HT-29 (cell line): ENCODE measurements around the gene GPC2. TPM values are rescaled to one million over a fixed set of nuclear protein-coding genes. Genes with fewer than 3 reads are reported as not detected.
"Not testable (repeated sequence)": the region's sequence is repeated elsewhere in the genome, so short reads cannot be mapped to it uniquely, and the experiment has no call there.

ENCODE experiments used
- DNase-seq: peaks from one replicate; pipeline ENCODE4 v3.0.0-alpha.2; 2015; ENCODE audit warnings: low spot score
- total RNA-seq: library from RNA; depleted of rRNA; stranded (reverse); fragments of >200 nt; shearing (Covaris generic); gene quantifications from 2 replicates; pipeline ENCODE4 v1.2.3, GENCODE V29; 2014; rRNA removed

GPC2 gene
- total RNA-seq = 1.7 and 4.2 TPM in 2 replicates

DNA sequence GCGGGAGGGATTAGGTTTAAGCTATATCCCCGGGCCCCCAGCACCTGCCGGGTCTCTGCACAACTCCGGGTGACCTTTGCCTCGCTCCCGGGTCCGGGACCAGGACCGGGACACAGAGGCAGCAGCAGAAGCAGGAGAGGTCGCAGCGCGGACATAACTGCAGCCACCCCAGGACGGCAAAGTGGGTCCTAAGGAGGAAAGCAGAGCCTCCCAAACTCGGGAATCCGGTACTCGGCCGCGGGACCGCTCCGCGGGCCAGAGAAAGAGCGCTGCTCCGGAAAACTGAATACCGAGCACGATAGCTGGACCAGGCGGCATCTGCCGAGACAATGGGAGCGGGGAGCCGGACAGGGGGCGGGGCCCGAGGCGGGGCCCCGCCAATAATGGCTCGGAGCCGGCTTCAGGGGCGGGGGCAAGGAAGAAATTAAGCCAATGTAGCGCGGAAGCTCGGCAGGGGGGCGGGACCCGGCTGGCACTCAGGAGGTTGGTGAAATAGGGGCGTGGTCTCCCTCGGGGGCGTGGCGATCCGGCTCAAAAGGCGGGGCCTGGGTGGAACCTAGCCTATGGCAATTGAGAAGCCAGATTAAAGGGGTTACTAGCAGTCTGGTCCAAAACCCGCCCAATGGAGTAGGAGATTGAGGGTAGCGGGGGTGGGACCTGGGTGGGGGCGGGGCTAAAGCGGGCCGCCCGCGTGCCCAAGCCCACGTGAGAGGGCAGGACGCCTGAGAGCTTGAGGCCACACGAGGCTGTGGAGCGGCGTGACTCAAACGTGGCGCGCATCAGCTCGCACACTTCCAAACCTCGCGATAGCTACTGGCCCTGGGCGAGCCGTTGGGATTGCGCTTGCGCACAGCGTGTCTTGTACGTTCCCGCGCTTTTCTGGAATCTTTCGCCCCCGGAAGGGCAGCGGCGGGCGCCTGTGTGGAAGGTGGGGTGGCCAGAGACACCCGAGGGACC is at the start of gene GPC2, which contains the start of gene STAG3:
Gene GPC2, minus strand, starts transcription at position 337 of the 957 bp plus-strand sequence. Its CDS starts 182 bp downstream, at position 155.
Gene STAG3, plus strand, starts transcription at position 874 of the 957 bp plus-strand sequence. CDS start 2,639 bp downstream, outside the sequence.
- DNase-seq = peak; percentile 98

DNA sequence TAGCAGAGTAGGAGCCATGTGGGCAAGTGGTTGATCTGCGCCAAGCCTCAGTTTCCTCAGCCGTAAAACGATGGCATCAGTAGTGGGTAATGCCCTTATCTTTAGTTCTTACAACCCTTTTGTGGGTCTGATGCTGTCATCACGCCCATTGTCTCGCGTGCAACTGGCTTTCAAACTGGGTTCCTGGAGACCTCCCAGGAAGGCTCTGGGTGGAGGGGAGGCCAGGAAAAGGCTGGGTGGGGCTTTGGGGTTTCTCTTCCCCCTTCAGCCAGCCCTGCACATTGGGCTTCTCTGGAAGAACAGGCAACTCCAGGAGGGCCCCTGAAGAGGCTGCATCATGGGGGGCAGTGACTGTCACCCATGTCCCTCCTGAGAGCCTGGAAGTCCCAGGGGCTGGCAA is 47.7 kb upstream of the GPC2 start:
- DNase-seq = not testable (repeated sequence)

DNA sequence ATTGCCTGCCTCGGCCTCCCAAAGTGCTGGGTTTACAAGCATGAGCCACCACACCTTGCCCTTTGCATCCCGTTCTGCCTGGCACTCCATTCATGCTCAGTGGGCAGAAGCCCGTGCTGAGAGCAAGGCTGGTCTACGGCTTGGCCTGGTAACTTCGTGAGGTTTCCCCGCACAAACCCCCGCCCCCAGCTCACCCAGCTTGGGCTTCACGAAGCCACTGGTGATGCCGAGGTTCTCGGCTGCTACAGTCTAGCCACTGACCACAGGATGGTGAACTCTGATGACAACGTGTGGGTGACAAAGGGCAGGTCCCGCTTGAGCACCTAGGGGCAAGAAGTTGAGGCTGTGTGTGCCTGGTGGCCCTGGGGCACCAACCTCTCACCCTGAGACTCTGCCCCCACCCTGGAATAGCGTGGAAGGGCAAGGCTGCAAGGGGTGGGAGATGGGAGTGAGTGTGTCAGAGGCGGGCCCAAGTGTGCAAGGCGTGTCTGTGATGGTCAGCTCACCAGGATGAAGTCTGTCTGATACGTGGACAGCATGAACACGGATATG is 46.3 kb upstream of the GPC2 start:
- DNase-seq = not testable (repeated sequence)

DNA sequence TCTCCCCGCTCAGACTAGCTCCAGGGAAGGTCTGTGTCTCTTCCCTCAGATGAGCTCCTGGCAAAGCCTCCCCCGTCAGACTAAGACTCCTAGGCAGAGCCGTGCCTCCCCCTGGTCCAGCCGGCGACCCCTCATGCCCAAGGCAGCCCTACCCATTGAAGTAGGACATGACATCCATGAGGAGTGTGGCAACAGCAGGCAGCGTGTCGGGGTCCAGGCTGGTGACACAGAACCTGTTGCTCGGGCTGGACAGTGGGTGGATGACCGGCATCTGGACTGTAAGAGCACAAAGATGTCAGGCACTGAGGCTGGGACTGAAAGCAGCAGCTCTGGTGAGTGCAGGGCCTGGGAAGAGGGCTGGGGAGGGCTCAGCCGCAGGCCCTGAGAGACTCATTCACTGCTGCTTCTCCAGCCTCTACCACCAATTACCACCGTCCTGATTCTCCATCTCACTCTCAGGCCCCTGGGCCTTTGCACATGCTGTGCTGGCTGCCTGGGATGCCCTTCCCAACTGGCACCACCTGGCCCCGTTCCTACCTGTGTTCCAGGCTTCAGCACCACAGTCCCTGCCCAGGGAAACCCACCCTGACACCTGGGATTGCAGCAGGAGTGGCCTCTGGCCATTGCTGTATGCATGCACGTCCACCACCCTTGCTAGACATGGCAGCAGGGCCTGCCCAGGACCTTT is 45.4 kb upstream of the GPC2 start:
- no peak for DNase-seq

DNA sequence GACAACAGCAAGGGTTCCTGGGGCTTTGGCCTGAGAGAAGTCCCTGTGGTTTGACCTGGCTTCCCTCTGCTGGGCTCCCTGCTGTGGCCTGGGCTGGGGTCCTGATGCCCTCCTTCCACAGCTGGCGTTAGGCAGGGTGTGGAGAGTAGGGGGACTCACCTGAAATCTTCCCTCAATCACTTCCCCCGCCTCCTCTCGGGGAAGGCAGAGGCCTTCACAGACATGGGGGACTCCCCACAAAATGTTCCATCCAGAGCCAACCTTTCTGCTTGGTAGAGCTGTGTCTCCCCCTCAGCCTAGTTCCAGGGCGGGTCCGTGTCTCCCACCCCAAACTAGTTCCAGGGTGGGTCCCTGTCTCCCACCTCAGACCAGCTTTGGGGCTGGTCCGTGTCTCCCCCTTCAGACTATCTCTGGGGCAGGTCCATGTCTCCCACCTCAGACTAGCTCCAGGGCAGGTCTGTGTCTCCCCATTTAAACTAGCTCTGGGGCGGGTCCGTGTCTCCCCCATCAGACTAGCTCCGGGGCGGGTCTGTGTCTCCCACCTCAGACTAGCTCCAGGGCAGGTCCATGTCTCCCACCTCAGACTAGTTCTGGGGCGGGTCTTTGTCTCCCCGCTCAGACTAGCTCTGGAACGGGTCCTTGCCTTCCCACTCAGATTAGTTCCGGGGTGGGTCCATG is 44.7 kb upstream of the GPC2 start:
- no peak for DNase-seq

GRCh38 chr7:100221231-100221718 is 44.1 kb upstream of the GPC2 start:
- DNase-seq = no peak

DNA sequence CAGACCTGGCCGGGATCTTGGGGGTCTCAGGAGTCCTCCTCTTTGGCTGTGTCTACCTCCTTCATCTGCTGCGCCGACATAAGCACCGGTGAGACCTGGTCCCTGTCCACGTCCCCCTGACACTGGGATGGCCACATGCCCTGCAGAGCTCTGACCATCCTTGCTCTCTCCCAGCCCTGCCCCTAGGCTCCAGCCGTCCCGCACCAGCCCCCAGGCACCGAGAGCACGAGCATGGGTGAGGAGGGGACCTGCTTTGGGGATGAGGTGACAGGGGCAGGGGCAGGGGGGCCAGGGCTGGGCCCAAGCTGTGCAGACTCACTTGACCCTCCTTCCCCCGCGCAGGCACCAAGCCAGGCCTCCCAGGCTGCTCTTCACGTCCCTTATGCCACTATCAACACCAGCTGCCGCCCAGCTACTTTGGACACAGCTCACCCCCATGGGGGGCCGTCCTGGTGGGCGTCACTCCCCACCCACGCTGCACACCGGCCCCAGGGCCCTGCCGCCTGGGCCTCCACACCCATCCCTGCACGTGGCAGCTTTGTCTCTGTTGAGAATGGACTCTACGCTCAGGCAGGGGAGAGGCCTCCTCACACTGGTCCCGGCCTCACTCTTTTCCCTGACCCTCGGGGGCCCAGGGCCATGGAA is 43.5 kb upstream of the GPC2 start:
- no peak for DNase-seq

DNA sequence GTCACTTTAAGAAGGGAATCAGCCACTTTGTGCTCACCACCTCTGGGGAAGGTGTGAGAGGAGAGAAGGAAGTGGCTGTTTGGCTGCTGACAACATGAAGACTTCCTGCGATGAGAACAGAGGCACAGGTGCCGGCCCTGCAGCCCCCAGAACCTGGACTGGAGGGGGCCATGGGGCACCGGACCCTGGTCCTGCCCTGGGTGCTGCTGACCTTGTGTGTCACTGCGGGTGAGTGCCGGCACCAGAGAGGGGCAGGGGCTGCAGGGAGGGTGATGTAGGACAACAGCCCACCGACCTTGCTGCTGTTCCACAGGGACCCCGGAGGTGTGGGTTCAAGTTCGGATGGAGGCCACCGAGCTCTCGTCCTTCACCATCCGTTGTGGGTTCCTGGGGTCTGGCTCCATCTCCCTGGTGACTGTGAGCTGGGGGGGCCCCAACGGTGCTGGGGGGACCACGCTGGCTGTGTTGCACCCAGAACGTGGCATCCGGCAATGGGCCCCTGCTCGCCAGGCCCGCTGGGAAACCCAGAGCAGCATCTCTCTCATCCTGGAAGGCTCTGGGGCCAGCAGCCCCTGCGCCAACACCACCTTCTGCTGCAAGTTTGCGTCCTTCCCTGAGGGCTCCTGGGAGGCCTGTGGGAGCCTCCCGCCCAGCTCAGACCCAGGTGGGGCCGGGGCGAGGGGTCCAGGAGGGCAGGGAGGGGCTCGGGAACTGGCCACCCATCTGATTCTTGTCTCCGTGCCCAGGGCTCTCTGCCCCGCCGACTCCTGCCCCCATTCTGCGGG is 42.8 kb upstream of the GPC2 start, which contains the start of gene PVRIG:
Gene PVRIG, plus strand, starts transcription at position 149 of the 785 bp plus-strand sequence. Its CDS starts 22 bp downstream, at position 171.
- DNase-seq = not testable (repeated sequence)

DNA sequence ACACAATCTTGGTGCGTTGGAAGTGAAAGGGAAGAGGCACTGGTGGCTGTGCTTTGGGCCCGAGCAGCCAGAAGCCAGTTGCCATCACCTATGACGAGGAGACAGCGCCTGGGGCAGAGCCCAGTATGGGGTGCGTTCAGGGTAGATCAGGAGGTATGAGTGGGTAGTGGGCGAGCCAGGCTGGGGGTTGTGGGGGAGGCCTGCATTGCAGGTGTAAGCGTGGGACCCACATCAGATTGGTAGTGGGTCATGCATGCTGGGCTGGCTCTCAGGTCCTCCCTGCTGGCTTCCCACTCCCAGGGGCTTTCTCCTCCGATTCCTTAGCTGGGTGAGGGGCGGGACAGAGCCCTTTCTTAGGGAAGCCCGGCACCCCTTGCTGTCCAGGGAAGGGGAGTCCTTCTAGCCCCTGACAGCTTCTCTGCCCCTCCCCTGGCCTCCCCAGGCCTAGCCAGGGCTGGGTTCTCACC is 42.1 kb upstream of the GPC2 start:
- DNase-seq = no peak

GRCh38 chr7:100217934-100218333 is 40.8 kb upstream of the GPC2 start:
- DNase-seq = peak; percentile 74

- DNase-seq = no peak
Observed at GRCh38 chr7:100215895-100216294, 38.7 kb upstream of the GPC2 start.

DNA sequence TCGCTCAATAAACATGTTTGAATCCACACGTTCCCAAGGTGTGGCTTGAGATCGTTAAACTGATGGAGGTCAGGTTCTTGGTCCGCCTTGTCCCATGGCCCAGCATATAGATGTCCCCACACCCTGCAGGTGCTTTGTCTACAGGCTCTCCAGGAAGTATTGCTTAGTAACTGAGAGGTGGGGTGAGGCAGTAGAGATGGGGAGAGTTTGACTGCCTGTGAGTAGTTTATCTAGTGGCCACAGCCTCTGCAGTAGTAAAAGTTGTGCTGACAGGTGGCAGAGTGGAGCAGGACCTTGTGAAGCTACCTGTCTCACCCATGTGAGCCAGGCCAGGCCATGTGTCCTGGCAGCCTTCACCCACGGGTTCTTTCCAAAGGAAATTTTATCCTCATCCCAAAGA is 37.2 kb upstream of the GPC2 start:
- peak; percentile 66 for DNase-seq

DNA sequence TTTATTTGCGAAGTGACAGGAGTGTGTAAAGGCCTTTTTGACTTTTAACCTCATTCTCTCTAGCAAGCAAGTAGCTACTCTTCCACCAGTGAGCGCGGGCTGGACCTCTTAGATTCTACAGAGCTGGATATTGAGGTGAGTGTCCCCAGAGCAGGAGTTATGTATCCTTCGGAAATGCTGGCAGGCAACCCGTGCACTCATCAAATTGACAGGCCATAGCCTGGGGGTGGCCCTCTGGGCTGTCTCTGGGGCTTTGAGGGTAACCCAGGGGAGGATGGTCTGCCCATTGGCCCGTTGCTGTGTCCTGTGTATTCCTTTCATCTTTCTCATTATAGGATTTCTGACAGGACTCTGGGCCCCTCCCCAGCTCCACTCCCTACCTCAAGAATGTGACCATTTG is 36.5 kb upstream of the GPC2 start:
- no peak for DNase-seq

GRCh38 chr7:100212631-100213286 is 35.6 kb upstream of the GPC2 start:
- DNase-seq = no peak

DNA sequence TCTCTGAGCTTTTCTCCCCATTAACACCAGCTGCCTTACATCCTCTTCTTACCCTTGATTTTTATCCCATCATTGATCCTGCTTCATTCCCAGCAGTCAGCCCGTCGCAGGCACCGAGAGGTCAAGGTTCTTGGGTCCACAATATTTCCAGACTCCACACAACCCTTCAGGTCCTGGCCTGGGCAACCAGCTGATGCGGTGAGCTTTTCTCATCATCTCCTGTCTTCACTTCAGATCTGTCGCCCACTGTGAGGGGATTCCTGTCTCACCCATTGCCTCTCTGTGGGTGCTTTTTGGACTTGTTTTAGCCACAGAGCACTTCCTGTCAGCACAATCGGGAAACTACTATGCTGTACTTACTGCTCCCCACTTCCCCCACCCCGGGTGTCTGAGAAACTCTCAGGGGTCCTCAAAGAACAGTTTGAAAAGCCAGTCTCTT is 34.2 kb upstream of the GPC2 start:
- no peak for DNase-seq

DNA sequence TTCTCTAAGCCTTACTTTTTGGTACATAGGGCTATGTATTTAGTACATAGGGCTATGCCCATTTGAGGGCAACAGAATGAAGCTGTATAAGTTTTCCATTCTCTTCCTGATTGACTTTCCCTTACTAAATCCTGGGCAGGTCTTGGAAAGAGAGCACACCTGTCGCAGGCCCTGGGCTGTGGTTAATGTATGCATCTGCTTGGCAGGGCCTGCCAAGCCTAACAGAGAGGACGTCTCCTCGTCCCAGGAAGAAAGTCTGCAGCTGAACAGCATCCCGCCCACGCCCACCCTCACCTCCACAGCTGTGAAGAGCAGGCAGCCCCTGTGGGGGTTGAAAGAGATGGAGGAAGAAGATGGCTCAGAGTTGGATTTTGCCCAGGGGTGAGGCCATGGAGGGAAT is 33.6 kb upstream of the GPC2 start:
- DNase-seq = no peak

- no peak for DNase-seq
Observed at GRCh38 chr7:100209493-100209892, 32.3 kb upstream of the GPC2 start.

GRCh38 chr7:100208911-100209408 is 31.8 kb upstream of the GPC2 start:
- DNase-seq = no peak

- no peak for DNase-seq
Observed at GRCh38 chr7:100204454-100204853, 27.3 kb upstream of the GPC2 start.
